IMR-90 (cell line): ENCODE results near the gene OR3A2. TPM values are rescaled to one million over a fixed set of nuclear protein-coding genes. Genes with fewer than 3 reads are reported as not detected.

Source experiments
- ATAC-seq: fragments of 200-7000 bp; cut with Tn5 transposase; 2 replicates; pipeline ENCODE4 v1.9.1; 2020; ENCODE audit warnings: low read depth, mild to moderate bottlenecking, moderate library complexity
- BruUV-seq: library from RNA; stranded (reverse); fragments of 400-500 nt; replicated peaks from 2 replicates; lab custom pipeline; 2021; lab: Mats Ljungman, UMichigan
- CTCF ChIA-PET: fragments of 300-600 bp; formaldehyde crosslinking; extraction: SDS; loops from one replicate; lab custom pipeline; 2021; ENCODE audit warnings: antibody characterized with exemption; lab: Yijun Ruan, JAX
- POLR2A ChIA-PET: fragments of 300-600 bp; sonication (Branson Sonifier 250); formaldehyde crosslinking; loops from one replicate; lab custom pipeline; 2022; ENCODE audit warnings: antibody characterized with exemption; ENCODE audit not compliant: unreplicated experiment; lab: Charles Lee
- DNase-seq: peaks from one replicate; pipeline ENCODE4 v3.0.0; 2013
- H2AFZ ChIP-seq: replicated peaks from 2 replicates; pipeline ENCODE3; 2013; ENCODE audit warnings: low read length, mild to moderate bottlenecking; ENCODE audit not compliant: poor library complexity
- H2AK5ac ChIP-seq: 2 replicates; pipeline ENCODE4 v1.6.1; 2013; ENCODE audit warnings: low read depth, low read length, inconsistent platforms
- H2AK9ac ChIP-seq: replicated peaks from 2 replicates; pipeline ENCODE3; 2013; ENCODE audit warnings: mild to moderate bottlenecking, low read depth, low read length, moderate library complexity; ENCODE audit not compliant: poor library complexity
- H2BK120ac ChIP-seq: 2 replicates; pipeline ENCODE4 v1.6.1; 2013; ENCODE audit warnings: low read depth, low read length, inconsistent platforms
- H2BK15ac ChIP-seq: 3 replicates; pipeline ENCODE4 v1.6.1; 2013; ENCODE audit warnings: low read depth, low read length, inconsistent platforms
- H2BK20ac ChIP-seq: 2 replicates; pipeline ENCODE4 v1.6.1; 2013; ENCODE audit warnings: low read depth, mild to moderate bottlenecking, inconsistent platforms, low read length, moderate library complexity
- H2BK5ac ChIP-seq: 2 replicates; pipeline ENCODE4 v1.6.1; 2013; ENCODE audit warnings: mild to moderate bottlenecking, low read depth, low read length, inconsistent platforms; ENCODE audit not compliant: poor library complexity, severe bottlenecking
- H3K14ac ChIP-seq: replicated peaks from 2 replicates; pipeline ENCODE4 v1.6.1; 2013; ENCODE audit warnings: low read depth, low read length, inconsistent platforms
- H3K18ac ChIP-seq: 2 replicates; pipeline ENCODE4 v1.6.1; 2013; ENCODE audit warnings: low read depth, low read length, control low read depth
- H3K23ac ChIP-seq: 2 replicates; pipeline ENCODE4 v1.6.1; 2013; ENCODE audit warnings: low read depth, low read length, inconsistent platforms
- H3K27ac ChIP-seq: 2 replicates; pipeline ENCODE4 v1.5.1; 2013; ENCODE audit warnings: mild to moderate bottlenecking, control low read depth, low read length; ENCODE audit not compliant: insufficient read depth
- H3K27me3 ChIP-seq: 2 replicates; pipeline ENCODE4 v1.6.1; 2013; ENCODE audit warnings: low read length; ENCODE audit not compliant: control insufficient read depth, insufficient read depth
- H3K36me3 ChIP-seq: 2 replicates; pipeline ENCODE4 v1.6.1; 2013; ENCODE audit warnings: low read length, mixed read lengths; ENCODE audit not compliant: control insufficient read depth, insufficient read depth
- H3K4ac ChIP-seq: 2 replicates; pipeline ENCODE4 v1.6.1; 2013; ENCODE audit warnings: low read depth, low read length, inconsistent platforms
- H3K4me1 ChIP-seq: 2 replicates; pipeline ENCODE4 v1.6.1; 2013; ENCODE audit warnings: low read length, mixed read lengths; ENCODE audit not compliant: control insufficient read depth, insufficient read depth
- H3K4me2 ChIP-seq: 2 replicates; pipeline ENCODE4 v1.6.1; 2013; ENCODE audit warnings: low read depth, mild to moderate bottlenecking, control low read depth, low read length, moderate library complexity
- H3K4me3 ChIP-seq: 2 replicates; pipeline ENCODE4 v1.5.1; 2013; ENCODE audit warnings: low read depth, mild to moderate bottlenecking, control low read depth, low read length, moderate library complexity; ENCODE audit not compliant: insufficient read depth
- H3K56ac ChIP-seq: 2 replicates; pipeline ENCODE4 v1.6.1; 2013; ENCODE audit warnings: low read length, inconsistent platforms; ENCODE audit not compliant: insufficient read depth; ENCODE audit errors: extremely low read depth
- H3K79me1 ChIP-seq, 2 experiments: 2 replicates each; pipeline ENCODE4 v1.6.1; 2013; ENCODE audit warnings: low read length in 2 of 2, inconsistent platforms in 1 of 2, low read depth in 1 of 2
- H3K9ac ChIP-seq: 2 replicates; pipeline ENCODE4 v1.6.1; 2013; ENCODE audit warnings: low read depth, low read length, control low read depth
- H3K9me1 ChIP-seq: 2 replicates; pipeline ENCODE4 v1.6.1; 2013; ENCODE audit warnings: low read length, inconsistent platforms; ENCODE audit not compliant: insufficient read depth
- H3K9me3 ChIP-seq: 2 replicates; pipeline ENCODE4 v1.6.1; 2013; ENCODE audit warnings: low read length; ENCODE audit not compliant: control insufficient read depth, insufficient read depth
- H4K20me1 ChIP-seq: 2 replicates; pipeline ENCODE4 v1.6.1; 2013; ENCODE audit warnings: low read length, inconsistent platforms; ENCODE audit not compliant: insufficient read depth
- H4K5ac ChIP-seq: 2 replicates; pipeline ENCODE4 v1.6.1; 2013; ENCODE audit warnings: mild to moderate bottlenecking, low read depth, low read length, control low read depth
- H4K8ac ChIP-seq, 2 experiments: 2 replicates each; pipeline ENCODE4 v1.6.1; 2013; ENCODE audit warnings: low read depth in 2 of 2, low read length in 2 of 2, control low read depth in 1 of 2, inconsistent platforms in 1 of 2
- H4K91ac ChIP-seq: 2 replicates; pipeline ENCODE4 v1.6.1; 2013; ENCODE audit warnings: low read depth, low read length, inconsistent platforms; ENCODE audit not compliant: insufficient read depth
- ELK1 ChIP-seq: fragments of 150-350 bp; IDR thresholded peaks from 2 replicates; pipeline ENCODE4 v1.6.1; 2016; ENCODE audit warnings: low read depth, mild to moderate bottlenecking, low read length, moderate library complexity, borderline replicate concordance
- FOS ChIP-seq: fragments of 150-350 bp; IDR thresholded peaks from 2 replicates; pipeline ENCODE4 v1.6.1; 2016; ENCODE audit warnings: low read depth, low read length
- RCOR1 ChIP-seq: IDR thresholded peaks from 2 replicates; pipeline ENCODE4 v1.6.1; 2012; ENCODE audit warnings: mild to moderate bottlenecking, low read length, improper control_type of control experiment; ENCODE audit not compliant: insufficient replicate concordance
- SMC3 ChIP-seq: fragments of 150-350 bp; IDR thresholded peaks from 2 replicates; pipeline ENCODE4 v1.6.1; 2016; ENCODE audit warnings: low read depth, mild to moderate bottlenecking, antibody characterized with exemption, low read length, moderate library complexity
- USF2 ChIP-seq: fragments of 150-350 bp; IDR thresholded peaks from 2 replicates; pipeline ENCODE4 v1.6.1; 2017; ENCODE audit warnings: mild to moderate bottlenecking, antibody characterized with exemption, low read length, low read depth
- WGBS, 2 experiments: methylation state at CpG; one replicate each; pipeline versions ENCODE4 v1.1.5 to v1.1.7; 2013; ENCODE audit warnings: missing lambda C conversion rate in 2 of 2; ENCODE audit not compliant: insufficient read length in 1 of 2; ENCODE audit errors: extremely low coverage in 2 of 2; 5-methylcytosine and 5-hydroxymethylcytosine counted together
- dilution Hi-C: fragments of 300-500 bp; cut with HindIII; formaldehyde crosslinking; loops from one replicate; pipeline ENCODE4 v1.14.3; 2018; ENCODE audit warnings: low sequenced_read_pairs; ENCODE audit not compliant: unreplicated experiment
- in situ Hi-C: fragments of 300-500 bp; cut with MboI; formaldehyde crosslinking; loops from 3 replicates; pipeline ENCODE4 v1.14.3; 2019; ENCODE audit warnings: low sequenced_read_pairs, inconsistent platforms, mixed read lengths
- intact Hi-C: fragments of 100-400 bp; cut with micrococcal nuclease; formaldehyde crosslinking; loops from 2 replicates; pipeline ENCODE4 v1.10.0; 2022
- polyA plus RNA-seq, 3 experiments: library from polyadenylated mRNA; depleted of rRNA; stranded (reverse); fragments of >200 nt; gene quantifications; 2 replicates each; pipeline ENCODE4 v1.2.3, GENCODE V29; 2012; ENCODE audit warnings: low replicate concordance in 1 of 3
- total RNA-seq: library from RNA; depleted of rRNA; stranded (reverse); fragments of >200 nt; gene quantifications from 2 replicates; pipeline ENCODE4 v1.2.3, GENCODE V29; 2012

OR3A2 gene
- total and polyA plus RNA-seq, 2 of the 4 experiments (the other 2 are of a cell fraction), result not detected

- no TSS peak for BruUV-seq
- H2BK5ac ChIP-seq, result no peak overlapping the region
- WGBS, 2 experiments, result no CpG with 5 or more reads among the region's 1 CpG
- ATAC-seq (no peak), DNase-seq (no peak)
- H3K4me1 ChIP-seq, result no peaks in the 10 kb centered on the region
- no peak overlapping the region for H2AFZ ChIP-seq
- no peak overlapping the region for H3K18ac ChIP-seq
- H3K9me3 ChIP-seq, result peaks cover 13% of the 10 kb centered on the region
- no peak overlapping the region for H3K4ac ChIP-seq
- H2BK20ac ChIP-seq, result no peak overlapping the region
- H2AK5ac ChIP-seq, result no peak overlapping the region
- H4K5ac ChIP-seq, result no peak overlapping the region
- ChIA-PET POLR2A (no interaction called here), CTCF (no interaction called here)
- H3K23ac ChIP-seq, result no peak overlapping the region
- dilution Hi-C loops (no loop called here), in situ Hi-C loops (no loop called here), intact Hi-C loops (no loop called here)
- H2BK120ac ChIP-seq, result no peak overlapping the region
- H4K20me1 ChIP-seq, result no peaks in the 10 kb centered on the region
- H3K79me1 ChIP-seq, result no peaks in the 10 kb centered on the region
- no peak overlapping the region for H3K4me2 ChIP-seq
- H3K4me3 ChIP-seq, result no peak overlapping the region
- H2AK9ac ChIP-seq, result no peak overlapping the region
- no peak overlapping the region for H2BK15ac ChIP-seq
- TF ChIP-seq RCOR1 (no peak), SMC3 (no peak), ELK1 (no peak), USF2 (no peak), FOS (no peak)
- H3K27ac ChIP-seq, result no peak overlapping the region
- H3K36me3 ChIP-seq, result no peaks in the 10 kb centered on the region
- no peak overlapping the region for H3K9ac ChIP-seq
- no peaks in the 10 kb centered on the region for H3K27me3 ChIP-seq
- H4K91ac ChIP-seq, result no peak overlapping the region
- H3K14ac ChIP-seq, result no peak overlapping the region
- H3K56ac ChIP-seq, result no peak overlapping the region
- no peak overlapping the region for H4K8ac ChIP-seq
- no peaks in the 10 kb centered on the region for H3K9me1 ChIP-seq
These were observed 103.2 kb downstream of the OR3A2 start for GRCh38 chr17:3282901-3283300.
